GM19372 (cell line): ENCODE measurements around the gene KIAA0930.
"Not testable (repeated sequence)": the region's sequence is repeated elsewhere in the genome, so short reads cannot be mapped to it uniquely, and the experiment has no call there.

Source experiments
- ATAC-seq: cut with Tn5 transposase; IDR thresholded peaks from one replicate; pipeline ENCODE4 v1.9.1; 2021; ENCODE audit warnings: mild to moderate bottlenecking, low read depth, moderate library complexity; ENCODE audit not compliant: unreplicated experiment

Gene KIAA0930

GRCh38 chr22:45204819-45205218 lies 35.9 kb downstream of the KIAA0930 start:
- no peak for ATAC-seq

DNA sequence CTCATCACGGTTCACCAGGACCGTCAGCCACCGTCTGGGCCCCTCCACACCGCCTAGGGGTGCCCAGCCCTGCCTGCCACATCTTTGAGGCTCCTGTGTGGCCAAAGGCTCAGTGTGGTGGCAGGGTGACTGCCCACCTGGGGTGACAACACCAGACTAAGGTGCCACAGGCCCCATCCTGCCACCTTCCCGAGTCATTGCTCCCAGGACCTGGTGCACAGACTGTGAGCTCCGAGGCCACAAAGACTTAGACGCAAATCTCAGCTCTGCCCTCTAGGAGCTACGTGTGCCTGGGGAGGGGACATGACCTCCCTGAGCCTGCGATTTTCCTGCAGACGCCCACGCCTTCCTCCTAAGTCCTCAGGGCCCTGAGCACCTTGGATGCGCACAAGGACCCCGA lies 36.5 kb downstream of the KIAA0930 start:
- ATAC-seq, result no peak

GRCh38 chr22:45203150-45203951 lies 37.3 kb downstream of the KIAA0930 start:
- ATAC-seq, result no peak

DNA sequence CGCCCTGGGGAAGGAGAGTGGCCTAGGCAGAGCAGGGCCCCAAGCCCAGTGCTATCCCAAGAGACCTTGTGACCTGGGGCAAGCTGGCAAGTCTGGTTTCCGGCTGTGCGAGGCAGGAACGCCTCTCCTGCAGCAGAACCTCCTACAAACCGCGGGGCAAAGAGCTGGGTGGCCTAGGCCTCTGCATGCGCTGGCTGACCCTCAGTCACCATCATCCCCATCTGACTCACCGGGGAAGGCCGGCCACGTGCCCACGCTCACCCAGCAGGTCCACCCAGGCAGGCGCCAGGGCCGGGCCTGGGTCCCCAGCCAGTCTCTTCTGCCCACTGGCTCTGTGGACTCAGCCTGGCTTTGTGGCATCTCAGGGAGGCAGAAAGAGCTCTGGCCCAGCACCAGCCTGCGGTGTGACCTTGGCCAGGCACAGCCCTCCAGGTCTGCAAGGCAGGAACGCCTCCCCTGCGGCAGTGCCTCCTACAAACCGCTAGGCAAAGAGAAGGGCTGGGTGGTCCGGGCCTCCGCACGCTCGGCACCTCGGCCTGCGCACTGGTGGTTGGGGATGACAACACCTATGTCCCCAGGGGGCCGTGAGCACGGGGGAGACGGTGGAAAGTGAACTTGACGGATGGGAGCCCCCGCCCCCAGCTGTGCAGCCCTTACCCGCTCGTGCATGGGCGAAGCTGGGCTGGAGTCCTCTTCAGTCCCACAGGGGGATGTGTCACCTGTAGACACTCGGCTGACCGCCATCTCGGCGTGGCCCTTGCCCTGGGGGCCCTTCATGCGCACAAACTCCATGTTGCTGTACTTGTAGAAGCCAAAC lies 38.2 kb downstream of the KIAA0930 start:
- ATAC-seq, result no peak

DNA sequence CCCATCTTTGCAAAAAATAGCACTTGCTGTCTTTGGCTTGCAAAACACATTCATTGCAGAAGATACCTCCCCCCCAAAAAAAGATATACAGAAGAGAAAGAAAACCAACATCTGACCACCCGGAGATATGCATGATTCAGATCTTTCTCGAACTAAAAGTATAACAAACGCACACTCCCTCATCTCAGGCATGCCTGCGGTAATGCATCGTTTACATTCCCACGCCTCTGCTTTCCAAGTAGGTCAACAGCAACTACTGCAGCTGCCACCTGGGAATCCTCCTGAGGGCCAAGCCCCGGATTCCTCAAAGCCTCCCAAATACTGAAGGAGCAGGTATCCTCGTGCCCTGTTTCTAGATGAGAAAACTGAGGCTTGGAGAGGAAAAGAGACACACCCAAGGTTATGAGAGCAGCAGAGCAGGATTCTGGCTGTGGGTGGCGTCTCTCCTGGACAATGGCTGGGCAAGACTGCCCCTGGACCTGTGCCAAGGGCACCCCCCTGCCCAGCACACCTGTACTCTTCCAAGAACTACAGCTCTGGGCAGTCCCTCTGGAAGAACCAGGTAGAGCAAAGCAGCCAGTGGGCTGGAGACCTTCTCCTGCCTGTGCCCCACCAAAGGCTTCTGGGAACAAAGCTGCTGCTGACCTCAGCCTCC lies 38.9 kb downstream of the KIAA0930 start:
- ATAC-seq, result no peak

DNA sequence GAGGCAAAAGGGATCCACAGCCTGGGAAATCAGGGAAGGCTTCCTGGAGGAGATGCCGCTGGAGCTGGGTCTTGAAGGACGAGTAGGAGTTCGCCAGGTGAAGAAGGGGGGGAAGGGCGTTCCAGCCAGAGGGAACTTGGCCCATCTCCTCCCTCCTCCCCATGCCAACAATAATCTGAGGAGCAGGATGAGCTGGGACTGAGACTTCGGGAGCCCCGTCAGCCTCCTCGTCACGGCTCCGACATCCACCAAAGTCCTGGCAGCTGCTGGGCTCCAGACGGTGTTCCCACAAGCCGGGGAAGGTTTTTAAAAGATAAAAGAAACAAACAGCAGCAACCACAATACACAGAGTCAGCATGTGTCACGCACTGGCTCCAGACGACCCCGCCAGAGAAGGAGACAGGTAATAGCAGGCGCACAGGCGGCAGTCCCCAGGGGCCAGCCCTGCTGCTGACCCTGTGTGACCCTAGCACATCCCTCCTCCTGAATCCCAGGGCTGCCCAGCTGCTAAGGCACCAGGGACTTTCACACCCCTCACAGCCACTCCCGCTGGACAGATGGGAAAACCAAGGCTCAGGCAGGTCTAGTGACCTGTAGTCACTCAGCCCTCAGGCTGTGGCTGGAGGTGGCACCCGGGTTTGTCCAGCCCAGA lies 39.7 kb downstream of the KIAA0930 start:
- ATAC-seq, result no peak

DNA sequence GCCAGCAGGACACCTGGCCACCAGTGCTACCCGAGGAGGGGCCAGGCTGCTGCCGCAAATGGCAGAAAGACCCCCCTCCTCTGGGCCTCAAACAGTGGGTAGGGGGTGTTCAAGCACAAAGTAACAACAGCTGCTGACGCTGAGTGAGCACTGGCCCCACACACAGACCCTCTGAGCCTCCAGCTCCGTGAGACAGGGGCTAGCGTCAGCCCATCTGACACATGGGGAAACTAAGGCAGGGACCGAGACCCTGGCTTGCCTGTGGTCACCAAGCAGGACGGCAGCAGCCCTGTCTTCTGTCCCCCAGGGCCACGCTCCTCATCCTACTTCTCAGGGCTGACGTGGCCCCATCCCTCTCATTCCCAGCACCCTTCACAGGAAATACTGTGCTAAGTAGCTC lies 40.5 kb downstream of the KIAA0930 start:
- no peak for ATAC-seq

DNA sequence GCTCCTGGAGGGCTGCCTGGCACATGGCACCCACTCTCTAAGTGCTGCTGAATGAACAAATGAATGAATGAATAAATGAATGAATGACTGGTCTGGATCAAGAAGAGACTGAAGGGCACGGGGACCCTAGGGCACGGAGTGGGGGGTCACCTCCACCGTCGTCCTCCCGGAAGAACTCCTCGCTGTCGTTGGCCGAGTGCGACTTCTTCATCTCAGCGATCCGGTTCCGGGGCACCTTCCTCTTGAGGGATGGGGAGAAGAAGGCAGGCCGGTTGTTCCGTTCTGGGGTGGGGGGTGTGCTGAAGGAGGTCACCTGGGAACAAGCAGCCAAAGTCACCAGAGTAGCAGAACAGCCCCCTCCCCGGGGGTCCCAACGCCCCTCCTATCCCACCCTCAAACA lies 41.0 kb downstream of the KIAA0930 start:
- ATAC-seq, result no peak

DNA sequence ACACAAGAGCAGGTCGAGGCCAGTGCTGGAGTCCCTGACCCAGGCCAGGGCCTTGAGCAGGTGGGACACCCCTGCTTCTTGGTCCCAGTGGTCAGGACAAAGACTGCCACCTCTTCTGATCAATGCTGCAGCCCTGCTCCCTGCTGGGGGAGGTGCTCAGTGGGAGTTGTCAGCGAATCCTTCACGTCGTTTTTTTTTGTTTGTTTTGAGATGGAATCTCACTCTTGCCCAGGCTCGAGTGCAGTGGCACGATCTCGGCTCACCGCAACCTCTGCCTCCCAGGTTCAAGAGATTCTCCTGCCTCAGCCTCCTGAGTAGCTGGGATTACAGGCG lies 42.3 kb downstream of the KIAA0930 start:
- no peak for ATAC-seq

DNA sequence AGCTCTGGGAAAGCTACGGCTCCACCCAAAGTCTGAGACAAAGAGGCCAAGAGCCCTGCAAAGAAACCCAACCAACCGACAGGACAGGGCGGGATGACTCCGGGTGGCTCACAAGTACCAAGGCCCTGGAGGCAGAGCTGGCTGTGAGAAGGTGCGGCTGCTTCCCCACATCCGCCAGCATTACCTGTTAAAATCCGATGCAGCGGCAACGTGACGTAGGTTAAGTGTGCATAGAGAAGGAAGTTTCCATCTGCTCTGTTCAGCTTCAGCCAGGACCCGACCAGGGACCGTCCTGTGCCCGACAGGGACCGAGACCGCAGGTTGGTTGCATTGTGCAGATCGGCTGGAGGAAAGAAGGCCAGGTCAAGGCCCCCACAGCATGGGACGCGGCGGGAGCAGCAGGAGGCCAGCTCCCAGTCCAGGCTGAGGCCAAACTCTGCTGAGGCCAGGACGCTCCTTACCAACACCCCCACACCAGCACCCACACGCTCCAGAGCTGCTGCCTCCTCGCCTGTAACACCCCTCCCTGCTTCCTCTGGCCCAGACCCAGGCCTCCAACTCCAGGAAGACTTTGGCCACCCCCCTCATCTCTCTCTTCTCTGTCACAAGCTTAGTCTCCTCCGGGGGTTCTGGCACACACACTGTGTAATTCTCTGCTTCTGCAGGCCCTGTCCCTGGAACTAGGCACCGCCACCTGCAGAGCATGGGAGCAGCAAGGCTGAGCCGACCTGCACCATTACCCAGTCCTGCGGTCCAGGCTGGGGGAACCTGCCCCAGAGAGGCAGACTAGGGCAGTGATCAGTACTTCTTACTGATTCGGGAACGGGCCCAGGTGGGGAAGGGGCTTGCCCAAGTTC lies 42.9 kb downstream of the KIAA0930 start:
- ATAC-seq, result no peak

GRCh38 chr22:45196926-45197605 lies 43.6 kb downstream of the KIAA0930 start:
- ATAC-seq, result no peak

DNA sequence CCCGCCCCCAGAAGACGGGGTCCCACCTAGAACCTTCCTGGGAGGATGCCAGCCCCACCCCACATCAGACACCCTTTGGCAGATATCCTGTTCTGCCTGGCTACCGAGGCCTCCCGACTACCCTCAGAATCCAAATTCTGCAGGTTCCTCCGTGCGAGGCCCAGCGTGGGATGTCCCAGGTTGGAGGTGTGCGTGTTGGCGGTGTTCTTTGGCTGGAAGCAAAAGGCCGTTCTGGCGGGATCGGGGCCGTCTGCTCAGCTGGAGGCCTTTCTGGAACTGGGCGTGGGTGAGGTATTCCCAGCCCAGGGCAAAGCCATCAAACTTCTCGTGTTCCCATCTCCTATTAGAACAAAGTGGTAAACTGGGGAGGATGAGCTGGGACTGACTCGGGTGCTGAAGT lies 44.4 kb downstream of the KIAA0930 start:
- ATAC-seq, result no peak

DNA sequence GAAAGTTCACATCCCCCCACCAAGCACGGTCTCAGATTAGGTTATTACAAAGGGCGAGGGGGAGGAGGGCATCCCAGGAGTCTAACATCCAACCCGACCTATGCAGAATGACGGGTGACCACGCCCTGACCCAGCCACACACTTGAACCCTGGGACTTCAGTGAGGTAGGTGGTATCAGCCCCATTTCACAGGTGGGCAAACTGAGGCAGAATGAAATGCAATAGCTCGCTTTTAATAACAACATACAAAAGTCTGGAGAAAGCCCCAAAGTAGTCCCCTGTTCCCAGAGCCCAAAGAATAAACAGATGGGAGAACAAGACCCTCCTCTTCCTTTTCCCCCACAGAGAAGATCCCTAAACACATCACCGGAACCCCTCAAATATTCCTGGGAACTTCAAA lies 45.1 kb downstream of the KIAA0930 start:
- ATAC-seq, result no peak

DNA sequence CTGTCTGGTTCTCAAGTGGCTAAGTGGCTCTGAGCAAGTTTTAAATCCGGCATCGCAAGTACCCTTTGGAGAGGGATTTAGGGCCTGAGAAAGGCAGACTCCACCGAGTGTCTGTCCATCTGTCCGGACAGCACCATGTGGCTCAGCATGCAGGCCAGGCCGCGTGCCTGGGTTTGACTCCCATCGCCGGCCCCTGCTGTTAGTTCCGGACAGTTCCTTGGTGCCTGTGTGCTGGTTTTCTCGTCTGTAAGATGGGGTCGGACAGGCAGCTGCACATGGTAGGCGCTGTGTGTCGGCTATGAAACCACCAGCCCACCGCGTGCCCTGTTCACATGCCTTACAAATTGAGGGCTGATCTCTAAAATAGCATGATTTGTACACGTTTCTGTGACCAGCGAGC lies 46.0 kb downstream of the KIAA0930 start:
- no peak for ATAC-seq

DNA sequence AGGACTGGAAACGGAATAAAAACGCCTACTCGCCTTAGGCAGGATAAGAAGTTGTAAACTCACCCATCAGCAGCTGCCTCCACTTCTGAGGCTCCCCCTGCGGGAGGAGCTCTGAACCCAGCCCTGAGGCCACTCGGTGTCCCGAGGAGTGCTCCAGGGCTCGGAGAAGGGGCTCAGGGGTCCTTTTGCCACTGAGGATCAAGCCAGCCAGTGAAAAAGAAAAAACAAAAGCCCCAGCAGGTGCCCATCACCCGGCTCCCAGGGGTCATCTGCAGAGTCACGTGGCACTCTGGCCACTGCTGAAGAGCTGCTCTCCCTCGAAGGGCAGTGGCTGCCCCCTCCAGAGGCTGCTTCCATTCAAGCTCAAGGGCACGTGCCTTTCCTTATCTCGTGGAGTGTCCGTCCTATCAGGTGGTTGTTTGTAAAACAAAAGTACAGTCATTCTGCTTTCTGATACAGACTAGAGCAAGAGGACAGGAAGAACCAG lies 48.0 kb downstream of the KIAA0930 start:
- no peak for ATAC-seq

DNA sequence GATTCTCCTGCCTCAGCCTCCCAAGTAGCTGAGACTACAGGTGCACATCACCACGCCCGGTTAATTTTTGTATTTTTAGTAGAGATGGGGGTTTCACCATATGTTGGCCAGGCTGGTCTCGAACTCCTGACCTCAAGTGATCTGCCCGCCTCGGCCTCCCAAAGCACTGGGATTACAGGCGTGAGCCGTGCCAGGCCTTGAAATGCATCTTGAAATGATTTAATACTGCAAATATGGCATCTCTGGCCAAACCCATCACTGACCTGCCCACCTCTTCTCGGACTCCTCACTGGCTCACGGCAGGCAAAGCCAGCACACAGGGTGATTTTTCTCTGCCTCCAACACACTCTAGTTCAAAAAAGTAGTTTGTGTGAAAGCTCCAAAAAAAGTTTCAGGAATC lies 48.9 kb downstream of the KIAA0930 start:
- not testable (repeated sequence) for ATAC-seq

- ATAC-seq, result no peak
Observed at GRCh38 chr22:45190202-45190872, 50.4 kb downstream of the KIAA0930 start.

DNA sequence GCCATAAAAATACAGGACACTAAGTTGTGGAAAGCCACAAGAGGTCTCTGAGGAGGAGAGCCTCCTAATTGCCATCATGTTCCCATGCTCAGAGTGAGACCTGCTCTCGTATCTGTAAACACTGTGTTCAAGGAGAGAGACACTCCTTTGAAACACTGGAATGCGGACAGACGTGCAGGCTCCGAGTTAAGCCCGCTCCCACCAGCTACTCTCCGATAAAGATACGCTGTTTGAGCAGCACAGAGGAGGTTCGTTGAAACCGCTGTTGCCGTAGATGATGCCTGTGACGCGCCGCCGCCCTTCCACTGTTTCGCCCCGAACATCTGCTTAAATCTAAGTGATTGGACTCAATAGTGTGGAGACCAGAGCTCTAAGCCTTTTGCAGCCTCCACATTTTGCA lies 51.9 kb downstream of the KIAA0930 start:
- no peak for ATAC-seq

- no peak for ATAC-seq
Observed at GRCh38 chr22:45187891-45188290, 52.8 kb downstream of the KIAA0930 start.
